Tibial nerve (tissue), 4 donors: ENCODE data around the gene ITPRID1. TPM values are rescaled to one million over a fixed set of nuclear protein-coding genes. Genes with fewer than 3 reads are reported as not detected.
A peak's percentile ranks its signal among the peaks of the same experiment; 100 is the strongest.

Experiments
- DNase-seq, 2 donors: peaks; one replicate each; pipeline ENCODE4 v3.0.0-alpha.2; 2019; ENCODE audit warnings: low spot score in 2 of 2
- H3K27ac ChIP-seq, 4 donors: fragments of 200-600 bp; sonication (generic) in 3 of 4; one replicate each; pipeline ENCODE4 v1.5.1; 2017 to 2019; ENCODE audit warnings: mild to moderate bottlenecking in 1 of 4
- H3K27me3 ChIP-seq, 2 donors: fragments of 200-600 bp; sonication (generic) in 1 of 2; one replicate each; pipeline versions ENCODE4 v1.5.1 to v1.6.0; 2017 to 2019
- H3K36me3 ChIP-seq, 3 donors: fragments of 200-600 bp; sonication (generic); one replicate each; pipeline ENCODE4 v1.5.1; 2018 to 2019
- H3K4me1 ChIP-seq, 4 donors: fragments of 200-600 bp; sonication (generic) in 3 of 4; one replicate each; pipeline ENCODE4 v1.5.1; 2017 to 2019
- H3K4me3 ChIP-seq, 4 donors: fragments of 200-600 bp; sonication (generic) in 3 of 4; one replicate each; pipeline ENCODE4 v1.5.1; 2017 to 2019; ENCODE audit warnings: mild to moderate bottlenecking in 1 of 4, moderate library complexity in 1 of 4
- H3K9me3 ChIP-seq, 4 donors: fragments of 200-600 bp; sonication (generic) in 3 of 4; one replicate each; pipeline ENCODE4 v1.5.1; 2017 to 2019
- EP300 ChIP-seq, 2 donors: sonication (generic); formaldehyde crosslinking; IDR thresholded peaks; one replicate each; pipeline ENCODE4 v1.6.1; 2017; ENCODE audit warnings: antibody characterized with exemption in 2 of 2, mild to moderate bottlenecking in 1 of 2
- POLR2A ChIP-seq, 2 donors: fragments of 450-650 bp; IDR thresholded peaks; one replicate each; pipeline ENCODE4 v1.6.1; 2017; ENCODE audit warnings: antibody characterized with exemption in 2 of 2, mild to moderate bottlenecking in 2 of 2, moderate library complexity in 2 of 2
- WGBS, 2 donors: methylation state at CpG; one replicate each; pipeline ENCODE4 v1.1.5; 2018; 5-methylcytosine and 5-hydroxymethylcytosine counted together
- total RNA-seq, 4 donors: library from RNA; depleted of rRNA; stranded (reverse); fragments of >200 nt; gene quantifications; one replicate each; pipeline ENCODE4 v1.1.0, GENCODE V29; 2016
- TF ChIP-seq, protein P1 (sequence below), 5 experiments: fragments of 200-600 bp in 3 of 5; fragments of 450-650 bp in 2 of 5; sonication (generic) in 3 of 5; IDR thresholded peaks; one replicate each; pipeline ENCODE4 v1.5.1; 2016 to 2019; ENCODE audit warnings: antibody characterized with exemption in 5 of 5, mild to moderate bottlenecking in 3 of 5, moderate library complexity in 2 of 5

The ITPRID1 gene
- total RNA-seq, 4 donors from 2014 or later, result not detected

- H3K4me3 ChIP-seq, result no peak overlapping the region
- 63 to 66% methylated on average over 5 of the region's 5 CpGs for WGBS, 2 donors
Measured at GRCh38 chr7:31603046-31603445, 89.2 kb downstream of the ITPRID1 start.

DNA sequence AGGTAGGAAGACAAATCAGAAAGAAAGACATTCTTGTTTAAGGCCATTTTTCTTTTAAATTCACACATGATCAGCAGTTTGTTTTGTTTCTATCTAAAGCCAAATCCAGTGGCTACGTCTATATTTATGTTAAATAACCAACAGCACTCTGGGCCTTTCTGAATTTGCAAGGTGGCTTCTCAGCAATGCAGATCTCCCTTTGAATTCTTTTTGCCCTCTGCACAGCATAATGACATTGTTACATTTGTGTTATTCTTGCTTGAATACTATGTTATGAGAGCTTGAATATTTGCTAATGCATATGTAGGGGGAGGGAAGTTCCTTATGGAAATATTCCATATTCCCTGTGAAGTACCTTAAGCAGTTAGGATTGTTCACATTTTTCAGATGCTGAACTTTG, 99.7 kb downstream of the ITPRID1 start:
- 63% methylated on average over 1 of the region's 1 CpG for WGBS, 2 donors
- H3K36me3 ChIP-seq, result no peaks in the 10 kb centered on the region

More at GRCh38 chr7:31603046-31603445, 89.2 kb downstream of the ITPRID1 start:
- no peaks in the 10 kb centered on the region for H3K9me3 ChIP-seq
- H3K27ac ChIP-seq, result no peak overlapping the region
- H3K4me1 ChIP-seq, result no peaks in the 10 kb centered on the region
- no peak for DNase-seq
- H3K36me3 ChIP-seq, result no peaks in the 10 kb centered on the region
- H3K27me3 ChIP-seq, result no peaks in the 10 kb centered on the region
- TF ChIP-seq, protein P1, sequence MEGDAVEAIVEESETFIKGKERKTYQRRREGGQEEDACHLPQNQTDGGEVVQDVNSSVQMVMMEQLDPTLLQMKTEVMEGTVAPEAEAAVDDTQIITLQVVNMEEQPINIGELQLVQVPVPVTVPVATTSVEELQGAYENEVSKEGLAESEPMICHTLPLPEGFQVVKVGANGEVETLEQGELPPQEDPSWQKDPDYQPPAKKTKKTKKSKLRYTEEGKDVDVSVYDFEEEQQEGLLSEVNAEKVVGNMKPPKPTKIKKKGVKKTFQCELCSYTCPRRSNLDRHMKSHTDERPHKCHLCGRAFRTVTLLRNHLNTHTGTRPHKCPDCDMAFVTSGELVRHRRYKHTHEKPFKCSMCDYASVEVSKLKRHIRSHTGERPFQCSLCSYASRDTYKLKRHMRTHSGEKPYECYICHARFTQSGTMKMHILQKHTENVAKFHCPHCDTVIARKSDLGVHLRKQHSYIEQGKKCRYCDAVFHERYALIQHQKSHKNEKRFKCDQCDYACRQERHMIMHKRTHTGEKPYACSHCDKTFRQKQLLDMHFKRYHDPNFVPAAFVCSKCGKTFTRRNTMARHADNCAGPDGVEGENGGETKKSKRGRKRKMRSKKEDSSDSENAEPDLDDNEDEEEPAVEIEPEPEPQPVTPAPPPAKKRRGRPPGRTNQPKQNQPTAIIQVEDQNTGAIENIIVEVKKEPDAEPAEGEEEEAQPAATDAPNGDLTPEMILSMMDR (IDR thresholded peaks at IDR 0.05), result no peak
- TF ChIP-seq POLR2A (IDR thresholded peaks at IDR 0.05) (no peak), EP300 (IDR thresholded peaks at IDR 0.05) (no peak)

GRCh38 chr7:31633467-31633866, 119.6 kb downstream of the ITPRID1 start:
- Histone ChIP-seq H3K27ac (no peak overlapping the region), H3K4me1 (no peaks in the 10 kb centered on the region), H3K9me3 (no peaks in the 10 kb centered on the region), H3K27me3 (no peaks in the 10 kb centered on the region), H3K4me3 (no peak overlapping the region), H3K36me3 (no peaks in the 10 kb centered on the region)
- TF ChIP-seq POLR2A (IDR thresholded peaks at IDR 0.05) (no peak), EP300 (IDR thresholded peaks at IDR 0.05) (no peak)
- TF ChIP-seq, protein P1 (IDR thresholded peaks at IDR 0.05), result no peak
- WGBS, 2 donors, result 88 to 89% methylated on average over 1 of the region's 1 CpG
- DNase-seq, result no peak

More for the DNA sequence above, 99.7 kb downstream of the ITPRID1 start:
- Histone ChIP-seq H3K4me3 (no peak overlapping the region), H3K27ac (no peak overlapping the region), H3K27me3 (no peaks in the 10 kb centered on the region), H3K4me1 (no peaks in the 10 kb centered on the region), H3K9me3 (no peaks in the 10 kb centered on the region)
- DNase-seq, result no peak
- TF ChIP-seq POLR2A (IDR thresholded peaks at IDR 0.05) (no peak), EP300 (IDR thresholded peaks at IDR 0.05) (no peak)
- TF ChIP-seq, protein P1 (IDR thresholded peaks at IDR 0.05), result no peak

GRCh38 chr7:31633894-31634494, 120.1 kb downstream of the ITPRID1 start:
- Histone ChIP-seq H3K4me3 (no peak overlapping the region), H3K9me3 (no peaks in the 10 kb centered on the region), H3K4me1 (no peaks in the 10 kb centered on the region), H3K36me3 (no peaks in the 10 kb centered on the region), H3K27ac (no peak overlapping the region), H3K27me3 (no peaks in the 10 kb centered on the region)
- WGBS, 2 donors, result 44 to 45% methylated on average over 2 of the region's 2 CpGs
- TF ChIP-seq POLR2A (IDR thresholded peaks at IDR 0.05), result no peak
- TF ChIP-seq, protein P1 (IDR thresholded peaks at IDR 0.05), result peak; percentile 41 to 64 (median 51)
- no peak for TF ChIP-seq EP300 (IDR thresholded peaks at IDR 0.05)
- peak in 1 of 2 donors; percentile 26 for DNase-seq

GRCh38 chr7:31640381-31640780, 126.5 kb downstream of the ITPRID1 start:
- Histone ChIP-seq H3K4me3 (no peak overlapping the region), H3K36me3 (no peaks in the 10 kb centered on the region), H3K27me3 (no peaks in the 10 kb centered on the region), H3K4me1 (no peaks in the 10 kb centered on the region), H3K9me3 (no peaks in the 10 kb centered on the region), H3K27ac (no peak overlapping the region)
- no peak for DNase-seq
- WGBS, 2 donors, result 68 to 74% methylated on average over 3 of the region's 3 CpGs
- TF ChIP-seq EP300 (IDR thresholded peaks at IDR 0.05) (no peak), POLR2A (IDR thresholded peaks at IDR 0.05) (no peak)
- TF ChIP-seq, protein P1 (IDR thresholded peaks at IDR 0.05), result no peak
